H1 (cell line): ENCODE measurements around the gene PPP1R9A. TPM values are rescaled to one million over a fixed set of nuclear protein-coding genes. Genes with fewer than 3 reads are reported as not detected.

Experiments
- MAX ChIP-seq: IDR thresholded peaks from 2 replicates; pipeline ENCODE4 v1.6.1; 2012; ENCODE audit warnings: inconsistent platforms
- POLR2AphosphoS5 ChIP-seq: IDR thresholded peaks from 2 replicates; pipeline ENCODE4 v1.6.1; 2011; ENCODE audit warnings: low read depth, low read length
- SIRT6 ChIP-seq: IDR thresholded peaks from one replicate; pipeline ENCODE4 v1.7.1; 2012; ENCODE audit warnings: low read length, inconsistent platforms
- ZNF274 ChIP-seq: IDR thresholded peaks from 2 replicates; pipeline ENCODE4 v1.7.0; 2012; ENCODE audit warnings: low read length, borderline replicate concordance; ENCODE audit errors: extremely low read depth
- polyA plus RNA-seq, 7 experiments: library from polyadenylated mRNA; depleted of rRNA in 3 of 7; stranded (reverse) in 5 of 7; unstranded in 2 of 7; fragments of >200 nt in 5 of 7; fragments of 200-250 nt in 2 of 7; gene quantifications; 1 replicate in 5 of 7; 2 replicates in 1 of 7; 4 replicates in 1 of 7; pipeline versions ENCODE4 v1.2.1 to v1.2.3, GENCODE V29; 2011 to 2013; ENCODE audit warnings: missing spikeins in 2 of 7, mixed read lengths in 2 of 7
- total RNA-seq: library from RNA; stranded (reverse); fragmentation: NEBNext Ultra II Directional; extraction: Animal tissue kit (Norgen Biotek cat#: 25700); gene quantifications from 2 replicates; pipeline ENCODE4 v1.2.1, GENCODE V29; 2021

The PPP1R9A gene
- total and polyA plus RNA-seq, 2 of the 8 experiments (the other 6 are each of a cell fraction or from before 2014, with no cell fraction given), result 3.0 to 20.3 TPM

DNA sequence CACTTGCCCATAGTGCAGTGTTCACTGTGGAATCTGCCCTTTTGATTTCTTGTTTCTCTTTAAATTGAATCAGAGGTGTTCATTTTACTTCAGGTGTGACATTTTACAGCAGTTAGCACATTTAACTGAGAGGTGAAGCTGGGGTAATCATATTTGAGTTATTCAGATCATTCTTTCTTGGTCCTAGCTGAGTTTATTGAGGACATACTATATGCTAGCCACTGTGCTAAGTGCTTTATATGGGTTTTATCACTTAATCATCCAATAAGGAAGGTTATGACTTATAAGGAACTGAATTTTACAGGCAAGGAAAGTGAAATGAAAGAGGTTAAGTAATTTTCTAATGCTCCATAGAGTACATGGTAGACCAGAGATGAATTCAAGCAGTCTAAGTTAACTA, 337.2 kb downstream of the PPP1R9A start (continued):
- TF ChIP-seq ZNF274 (no peak), POLR2AphosphoS5 (no peak), SIRT6 (no peak), MAX (no peak)
